Bronchial epithelial cell (primary cell): ENCODE results near the gene KRT82. TPM values are rescaled to one million over a fixed set of nuclear protein-coding genes. Genes with fewer than 3 reads are reported as not detected.

Experiments
- DNase-seq: peaks from one replicate; pipeline ENCODE4 v3.0.0-alpha.2; 2010; ENCODE audit warnings: low read depth
- FAIRE-seq: peaks from 2 replicates; lab custom pipeline; 2011; peaks lifted over from hg19 to GRCh38; lab: Jason Lieb, UNC
- H3K27me3 ChIP-seq: 2 replicates; pipeline ENCODE4 v1.5.1; 2011; ENCODE audit warnings: low read length; ENCODE audit not compliant: control insufficient read depth, insufficient read depth
- H3K36me3 ChIP-seq: 2 replicates; pipeline ENCODE4 v1.5.1; 2011; ENCODE audit warnings: low read length; ENCODE audit not compliant: control insufficient read depth, insufficient read depth
- H3K4me3 ChIP-seq: 2 replicates; pipeline ENCODE4 v1.5.1; 2011; ENCODE audit warnings: mild to moderate bottlenecking, low read depth, low read length, control low read depth
- CTCF ChIP-seq: IDR thresholded peaks from 2 replicates; pipeline ENCODE4 v1.5.1; 2011; ENCODE audit warnings: mild to moderate bottlenecking, moderate library complexity, low read length, control low read depth, inconsistent platforms; ENCODE audit not compliant: insufficient read depth, severe bottlenecking
- total RNA-seq: library from RNA; depleted of rRNA; stranded (reverse); fragments of >200 nt; gene quantifications from 2 replicates; pipeline ENCODE4 v1.2.1, GENCODE V29; 2014

Gene KRT82
- total RNA-seq, 1 donor from 2014 or later: not detected

- no peak for TF ChIP-seq CTCF
- H3K4me3 ChIP-seq: no peak overlapping the region
- no peaks in the 10 kb centered on the region for H3K36me3 ChIP-seq
- DNase-seq (no peak), FAIRE-seq (no peak)
- H3K27me3 ChIP-seq: no peaks in the 10 kb centered on the region
Observed at GRCh38 chr12:52383331-52383730, 22.8 kb downstream of the KRT82 start.

- no peak for TF ChIP-seq CTCF
- no peak for DNase-seq
- Histone ChIP-seq H3K4me3 (no peak overlapping the region), H3K27me3 (no peaks in the 10 kb centered on the region), H3K36me3 (no peaks in the 10 kb centered on the region)
- FAIRE-seq: no peak
Observed at GRCh38 chr12:52382854-52383253, 23.3 kb downstream of the KRT82 start.

GRCh38 chr12:52381206-52381605, 24.9 kb downstream of the KRT82 start:
- FAIRE-seq (no peak), DNase-seq (no peak)
- Histone ChIP-seq H3K4me3 (no peak overlapping the region), H3K36me3 (no peaks in the 10 kb centered on the region), H3K27me3 (no peaks in the 10 kb centered on the region)
- TF ChIP-seq CTCF: no peak

GRCh38 chr12:52380271-52380694, 25.9 kb downstream of the KRT82 start:
- Histone ChIP-seq H3K27me3 (no peaks in the 10 kb centered on the region), H3K4me3 (no peak overlapping the region), H3K36me3 (no peaks in the 10 kb centered on the region)
- FAIRE-seq (no peak), DNase-seq (peak; percentile 42)
- TF ChIP-seq CTCF: peak; percentile 80

- FAIRE-seq (no peak), DNase-seq (no peak)
- no peak for TF ChIP-seq CTCF
- H3K27me3 ChIP-seq: no peaks in the 10 kb centered on the region
- no peak overlapping the region for H3K4me3 ChIP-seq
- H3K36me3 ChIP-seq: no peaks in the 10 kb centered on the region
Observed at GRCh38 chr12:52379536-52379935, 26.6 kb downstream of the KRT82 start.

GRCh38 chr12:52378091-52378490, 28.0 kb downstream of the KRT82 start:
- Histone ChIP-seq H3K36me3 (no peaks in the 10 kb centered on the region), H3K4me3 (no peak overlapping the region), H3K27me3 (no peaks in the 10 kb centered on the region)
- no peak for DNase-seq
- FAIRE-seq: no peak
- no peak for TF ChIP-seq CTCF
